GM06990 (cell line): ENCODE measurements around the gene DNAL1.

Experiments used
- DNase-seq: peaks from one replicate; pipeline ENCODE4 v3.0.0-alpha.2; 2011; ENCODE audit not compliant: insufficient read length; ENCODE audit errors: extremely low read depth
- H3K27me3 ChIP-seq: replicated peaks from 2 replicates; pipeline ENCODE4 v1.6.0; 2011; ENCODE audit warnings: low read length; ENCODE audit not compliant: control insufficient read depth, insufficient read depth
- H3K36me3 ChIP-seq: 2 replicates; pipeline ENCODE4 v1.5.1; 2011; ENCODE audit warnings: low read length; ENCODE audit not compliant: control insufficient read depth, insufficient read depth
- H3K4me3 ChIP-seq: replicated peaks from 2 replicates; pipeline ENCODE4 v1.5.1; 2011; ENCODE audit warnings: low read depth, mild to moderate bottlenecking, control low read depth, low read length
- CTCF ChIP-seq: IDR thresholded peaks from 2 replicates; pipeline ENCODE4 v1.5.1; 2011; ENCODE audit warnings: low read length, control low read depth, mild to moderate bottlenecking, inconsistent platforms; ENCODE audit not compliant: insufficient read depth, poor library complexity, severe bottlenecking

The DNAL1 gene

GRCh38 chr14:73710737-73711136 is 66.0 kb downstream of the DNAL1 start:
- no peak overlapping the region for H3K4me3 ChIP-seq
- peaks cover under 1% of the 10 kb centered on the region for H3K36me3 ChIP-seq
- no peak for TF ChIP-seq CTCF
- no peak for DNase-seq
- H3K27me3 ChIP-seq, result no peaks in the 10 kb centered on the region

DNA sequence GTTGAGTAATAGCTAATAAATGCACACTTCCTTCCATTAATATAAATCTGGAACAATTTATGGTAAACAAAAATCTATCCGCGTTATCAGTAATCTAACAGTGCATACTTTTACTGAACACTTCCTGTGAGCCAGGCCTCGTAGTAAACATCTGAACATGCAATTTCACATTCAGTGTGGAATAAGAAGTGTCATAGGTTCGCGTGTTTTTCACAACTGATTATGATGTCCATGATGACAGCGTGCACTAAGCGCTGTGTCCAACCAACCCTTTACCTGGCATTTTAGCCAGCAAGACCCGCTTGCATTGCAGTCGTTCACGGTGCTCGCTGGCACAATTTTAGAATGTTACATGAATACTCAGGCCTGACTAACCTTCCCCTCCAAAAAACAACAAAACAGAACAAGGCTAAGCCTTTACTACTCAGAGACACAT is 67.3 kb downstream of the DNAL1 start:
- Histone ChIP-seq H3K4me3 (peak overlapping the region; percentile 77), H3K36me3 (peaks cover 2% of the 10 kb centered on the region), H3K27me3 (no peaks in the 10 kb centered on the region)
- TF ChIP-seq CTCF, result no peak
- no peak for DNase-seq

- peaks cover 3% of the 10 kb centered on the region for H3K36me3 ChIP-seq
- H3K27me3 ChIP-seq, result no peaks in the 10 kb centered on the region
- peak overlapping the region; percentile 77 for H3K4me3 ChIP-seq
- DNase-seq, result peak; percentile 47
- peak; percentile 10 for TF ChIP-seq CTCF
These were observed 67.9 kb downstream of the DNAL1 start for GRCh38 chr14:73712540-73713180.

GRCh38 chr14:73713206-73713802 is 68.5 kb downstream of the DNAL1 start:
- no peak for DNase-seq
- no peak for TF ChIP-seq CTCF
- Histone ChIP-seq H3K4me3 (peak overlapping the region; percentile 77), H3K36me3 (peaks cover 8% of the 10 kb centered on the region), H3K27me3 (no peaks in the 10 kb centered on the region)

DNA sequence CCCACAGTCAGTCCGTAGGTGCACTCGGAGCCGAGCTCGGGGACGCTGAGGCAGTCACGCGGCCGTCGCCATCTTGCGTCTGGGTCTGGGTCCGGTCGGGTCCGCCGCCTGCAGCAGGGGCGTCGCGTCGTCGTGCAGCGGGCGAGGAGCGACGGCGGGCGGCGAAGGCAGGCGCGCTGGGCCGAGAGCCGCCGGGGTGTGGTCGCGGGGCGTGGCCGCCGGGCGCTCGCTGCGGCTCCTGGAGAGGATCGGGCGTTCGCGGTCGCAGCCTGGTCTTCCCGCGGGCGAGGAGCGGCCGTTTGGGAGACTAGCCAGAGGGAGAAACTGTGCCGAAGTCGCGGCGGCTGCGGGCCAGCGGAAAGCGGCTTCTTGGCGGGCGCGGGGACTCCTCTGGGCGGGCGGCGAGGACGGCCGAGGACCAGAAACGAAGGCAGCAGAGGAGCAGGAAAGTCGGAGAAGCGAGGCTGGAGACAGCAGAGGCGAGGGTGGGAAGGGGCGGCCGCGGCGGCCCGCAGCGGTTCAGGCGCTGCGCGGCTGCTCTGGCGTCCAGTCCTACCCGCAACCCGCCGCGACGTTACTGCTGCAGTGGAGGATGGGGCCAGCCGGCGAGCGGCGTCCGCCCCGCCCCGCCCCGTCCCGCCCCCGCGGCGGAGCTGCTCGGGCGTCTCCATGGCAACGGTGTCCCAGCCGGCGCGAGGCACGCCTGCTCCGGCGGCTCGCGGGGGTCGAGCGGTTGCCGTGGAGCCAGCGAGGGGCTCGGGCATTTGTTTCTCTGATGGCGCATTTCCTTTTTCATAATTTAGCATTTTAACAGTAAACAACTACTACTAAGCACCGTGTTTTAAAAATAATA is 69.2 kb downstream of the DNAL1 start, which contains the start of gene PNMA1:
Gene PNMA1 (minus strand): TSS at position 582 of the 853 bp plus-strand sequence. CDS start 745 bp downstream, outside the sequence.
- TF ChIP-seq CTCF, result no peak
- DNase-seq, result peak; percentile 88
- H3K4me3 ChIP-seq, result peak within 1 kb of the TSS; percentile 77
- H3K27me3 ChIP-seq, result no peaks in the 10 kb centered on the region
- peaks cover 11% of the 10 kb centered on the region for H3K36me3 ChIP-seq
